Vagina (tissue), 2 donors: ENCODE data around the gene C1orf232.

ENCODE experiments used
- CTCF ChIP-seq, 3 experiments: fragments of 450-650 bp in 2 of 3; fragments of 200-600 bp in 1 of 3; sonication (generic) in 1 of 3; IDR thresholded peaks; one replicate each; pipeline ENCODE4 v1.5.1; 2017 to 2019; ENCODE audit warnings: antibody characterized with exemption in 3 of 3, mild to moderate bottlenecking in 2 of 3, moderate library complexity in 2 of 3
- POLR2A ChIP-seq, 2 donors: fragments of 450-650 bp; IDR thresholded peaks; one replicate each; pipeline ENCODE4 v1.6.1; 2017; ENCODE audit warnings: antibody characterized with exemption in 2 of 2, mild to moderate bottlenecking in 2 of 2, moderate library complexity in 2 of 2

- TF ChIP-seq POLR2A (IDR thresholded peaks at IDR 0.05) (no peak), CTCF (IDR thresholded peaks at IDR 0.05) (no peak)
These were observed 27.0 kb upstream of the C1orf232 start for GRCh38 chr1:26195805-26196204.
